Stimulated activated CD4-positive, alpha-beta T cell treated with anti-CD3 and anti-CD28 coated beads, Interleukin-2, amount 100 ng/mL, for 4 hours (primary cell): ENCODE measurements around the gene ZBP1.

Experiments used
- DNase-seq: peaks from one replicate; pipeline ENCODE4 v3.0.0-alpha.2; 2020; ENCODE audit warnings: low read depth

Gene ZBP1

GRCh38 chr20:57618091-57618763 is 2.0 kb downstream of the ZBP1 start:
- no peak for DNase-seq

GRCh38 chr20:57617079-57617795 is 3.0 kb downstream of the ZBP1 start:
- no peak for DNase-seq

DNA sequence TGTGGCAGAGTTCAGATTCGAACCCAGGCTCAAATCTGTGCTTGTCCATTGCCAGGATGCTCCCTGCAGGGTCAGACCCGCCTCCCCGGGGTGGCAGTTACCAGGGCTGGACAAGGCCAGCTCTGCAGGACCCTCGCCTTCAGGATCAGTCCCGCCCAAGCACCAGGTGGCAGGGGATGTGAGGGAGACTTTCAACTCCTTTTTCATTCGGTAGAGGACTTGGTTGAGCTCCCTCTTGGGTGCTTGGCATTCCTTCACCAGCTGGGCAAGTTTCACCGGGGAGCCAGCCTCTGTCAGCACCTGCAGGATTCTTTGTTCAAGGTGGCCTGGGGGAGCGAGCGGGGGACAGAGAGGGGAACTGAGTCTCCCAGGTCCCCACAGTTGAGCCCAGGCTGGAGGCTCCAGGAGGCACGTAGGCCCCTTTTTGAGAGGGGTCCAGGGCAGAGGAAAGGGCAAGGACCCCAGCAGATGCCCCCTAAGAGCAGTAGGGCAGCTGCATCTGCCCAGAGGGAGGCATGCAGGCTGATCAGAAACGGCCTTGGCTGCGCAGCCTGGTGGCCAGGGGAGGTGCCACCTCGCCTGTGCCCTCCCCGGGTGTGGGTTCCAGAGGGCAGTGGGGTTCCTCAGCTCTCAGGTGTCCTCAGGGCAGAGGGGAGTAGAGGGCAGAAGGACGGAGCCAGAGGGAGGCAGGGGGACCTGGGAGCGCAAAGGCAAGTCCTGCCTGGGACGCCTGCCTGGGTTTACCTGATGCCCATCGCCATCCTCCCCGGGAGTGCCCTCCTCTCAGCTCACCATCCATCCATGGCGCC is 3.9 kb downstream of the ZBP1 start:
- no peak for DNase-seq

GRCh38 chr20:57615445-57615811 is 4.8 kb downstream of the ZBP1 start:
- DNase-seq: no peak

DNA sequence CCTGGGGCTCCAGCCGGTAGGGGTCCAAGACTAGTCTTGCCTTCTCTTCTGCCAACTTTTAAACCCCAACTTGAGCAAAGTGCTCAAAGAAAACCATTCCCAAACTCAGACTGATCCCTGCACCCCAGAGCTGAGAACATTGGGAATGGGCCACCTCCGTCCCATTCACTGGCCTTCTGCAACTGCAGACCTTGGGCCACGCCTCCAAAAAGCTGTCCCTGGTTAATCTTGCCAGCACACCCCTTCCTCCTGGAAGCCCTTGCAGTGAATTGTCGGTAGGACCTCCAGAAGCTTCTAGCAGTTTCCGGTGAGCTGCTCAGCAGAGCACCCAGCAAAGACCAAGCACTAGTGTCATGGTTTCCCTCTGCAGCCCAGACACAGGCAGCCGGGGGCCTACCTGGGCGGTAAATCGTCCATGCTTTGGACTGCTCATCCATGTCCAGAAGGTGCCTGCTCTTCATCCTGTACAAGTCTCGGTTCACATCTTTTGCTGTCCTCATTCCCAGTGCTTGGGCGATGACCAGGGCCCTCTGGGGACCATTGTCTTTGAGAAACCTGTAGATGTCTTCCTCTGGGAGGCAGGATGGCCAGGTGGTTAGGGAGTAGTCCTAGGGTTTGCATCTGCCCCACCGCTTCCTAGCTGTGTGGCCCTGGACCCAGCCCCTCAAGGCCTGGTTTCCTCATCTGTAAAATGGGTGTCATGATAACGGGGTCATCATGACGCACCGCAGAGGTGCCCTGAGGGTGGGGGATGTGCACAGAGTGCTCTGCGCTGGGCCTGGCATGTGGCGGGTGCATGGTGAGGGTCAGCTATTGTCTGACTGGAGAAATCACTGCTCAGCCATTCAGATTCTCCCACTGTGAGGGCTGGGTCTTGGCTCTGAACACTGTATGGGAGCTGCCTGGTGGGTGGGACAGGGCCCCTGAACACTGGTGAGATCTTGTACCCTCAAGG is 5.5 kb downstream of the ZBP1 start:
- no peak for DNase-seq

DNA sequence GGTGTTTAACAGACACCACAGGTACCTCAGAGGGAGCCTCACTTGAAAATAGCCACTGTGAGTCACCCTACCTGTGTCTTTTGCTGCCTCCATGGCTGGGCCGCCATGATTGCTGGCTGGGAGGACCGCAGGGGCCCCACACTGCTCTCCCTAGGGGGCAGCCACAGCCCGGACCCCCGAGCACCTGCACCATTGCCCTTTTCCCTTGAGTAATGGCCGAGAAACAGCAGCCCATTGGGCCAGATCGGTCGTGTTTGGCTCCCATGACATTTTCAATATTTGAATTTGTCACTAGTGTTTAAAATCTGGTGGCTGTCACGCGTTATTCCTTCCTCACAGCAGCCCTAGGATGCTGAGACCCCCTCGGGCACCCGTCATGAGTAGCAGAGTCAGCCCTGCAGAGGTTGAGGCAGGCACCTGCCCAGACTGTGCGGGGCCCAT is 6.7 kb downstream of the ZBP1 start:
- no peak for DNase-seq

DNA sequence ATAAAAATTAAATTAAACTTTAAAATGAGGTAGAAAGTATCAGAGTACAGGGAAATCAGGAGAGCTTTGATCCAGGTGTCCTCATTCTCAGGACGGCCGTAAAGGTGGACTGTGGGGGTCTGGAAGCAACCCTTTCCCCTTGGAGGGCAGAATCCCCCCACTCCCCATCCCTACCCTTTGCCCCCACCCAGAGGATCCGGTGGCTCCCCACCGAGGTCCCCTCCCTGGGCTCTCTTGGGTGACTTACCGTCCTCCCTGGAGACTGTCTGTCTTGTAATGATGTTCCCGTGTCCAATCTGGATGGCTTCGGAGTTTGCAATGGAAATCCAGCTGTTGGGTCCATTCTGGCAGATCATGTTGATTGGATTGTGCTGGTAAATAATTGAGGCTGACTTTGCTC is 7.3 kb downstream of the ZBP1 start:
- DNase-seq: no peak

DNA sequence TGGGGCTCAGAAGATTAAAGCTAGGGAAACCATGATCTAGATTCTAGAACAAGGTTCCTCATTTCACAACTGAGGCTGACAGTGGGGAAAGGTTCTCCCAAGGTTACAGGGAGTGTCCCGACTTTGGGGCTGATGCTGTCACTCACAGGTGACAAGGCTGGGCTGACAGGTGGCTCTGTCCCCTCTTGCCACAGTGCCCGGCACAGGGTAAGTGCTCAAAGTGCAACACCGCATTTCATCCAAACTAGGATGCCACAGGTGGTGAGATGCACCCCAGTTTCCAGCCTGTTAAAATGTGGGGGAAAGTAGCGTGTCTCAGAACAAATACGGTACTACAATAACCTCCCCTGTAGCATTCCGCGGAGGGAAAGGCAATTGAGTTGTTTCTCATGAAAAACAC is 7.8 kb downstream of the ZBP1 start:
- no peak for DNase-seq

DNA sequence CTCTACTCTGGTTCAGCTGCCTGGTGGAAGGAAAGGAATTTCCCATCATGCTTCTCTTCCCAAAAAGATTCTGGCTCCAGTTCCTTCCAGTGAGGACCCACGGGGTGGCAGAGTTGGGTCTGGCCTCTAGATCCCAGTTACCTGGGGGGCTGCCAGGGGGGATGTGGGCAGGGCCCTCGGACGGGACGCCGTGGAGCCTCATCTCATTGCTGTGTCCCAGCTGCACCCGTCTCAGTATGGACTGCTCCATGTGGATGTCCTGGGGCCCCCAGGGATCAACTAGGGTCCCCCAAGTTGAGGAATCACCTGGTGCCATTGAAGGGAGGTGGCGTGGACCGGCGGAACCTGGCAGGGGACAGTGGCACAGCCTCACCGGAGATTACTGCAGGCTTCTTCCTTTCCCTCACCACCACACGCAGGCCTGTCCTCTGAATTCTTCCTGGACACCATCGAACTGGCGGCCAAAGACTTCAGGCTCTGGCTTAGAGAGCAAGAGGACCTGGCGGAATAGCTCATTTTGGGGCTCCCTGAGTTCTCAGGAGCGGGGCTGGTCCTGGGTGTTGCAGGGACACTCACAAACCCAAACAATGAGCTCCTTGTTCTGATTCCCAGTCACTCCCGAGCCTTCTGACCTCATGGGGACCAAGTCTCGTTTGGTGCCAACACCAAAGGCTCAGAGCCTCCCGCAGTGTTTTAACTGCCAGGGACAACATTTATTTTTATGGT is 8.5 kb downstream of the ZBP1 start:
- DNase-seq: no peak

DNA sequence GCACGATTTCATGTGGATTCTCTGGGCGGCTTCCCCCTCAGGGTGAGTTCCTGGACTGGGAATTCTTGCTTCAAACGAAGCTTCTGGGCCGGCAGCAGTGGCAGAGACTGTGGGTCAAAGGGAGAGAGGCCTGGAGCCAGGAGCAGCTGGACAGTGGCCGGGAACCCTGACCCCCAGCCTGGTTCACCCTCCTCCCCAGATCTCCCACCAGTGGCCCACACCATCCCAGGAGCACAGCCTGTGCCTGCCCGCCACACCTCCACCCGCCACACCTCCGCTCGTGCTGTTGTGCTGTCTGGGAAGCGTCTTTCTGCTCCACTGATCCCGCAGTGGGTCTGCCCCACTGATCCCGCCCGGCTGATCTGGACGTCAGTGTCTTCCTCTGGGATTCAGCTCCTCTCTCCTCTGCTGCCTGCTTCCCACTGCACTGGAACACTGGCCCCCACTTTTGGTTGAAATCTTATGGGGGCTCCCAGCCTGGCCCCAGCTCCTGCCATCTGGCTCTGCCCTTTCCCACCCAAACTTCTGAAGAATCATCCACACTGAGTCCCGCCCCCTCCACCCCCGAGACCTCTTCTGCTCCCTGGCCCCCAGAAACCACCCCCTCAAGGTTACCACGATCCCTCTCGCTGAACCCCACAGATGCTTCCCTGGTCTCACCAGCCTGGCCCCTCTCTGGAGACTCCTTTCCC is 9.8 kb downstream of the ZBP1 start:
- no peak for DNase-seq

DNA sequence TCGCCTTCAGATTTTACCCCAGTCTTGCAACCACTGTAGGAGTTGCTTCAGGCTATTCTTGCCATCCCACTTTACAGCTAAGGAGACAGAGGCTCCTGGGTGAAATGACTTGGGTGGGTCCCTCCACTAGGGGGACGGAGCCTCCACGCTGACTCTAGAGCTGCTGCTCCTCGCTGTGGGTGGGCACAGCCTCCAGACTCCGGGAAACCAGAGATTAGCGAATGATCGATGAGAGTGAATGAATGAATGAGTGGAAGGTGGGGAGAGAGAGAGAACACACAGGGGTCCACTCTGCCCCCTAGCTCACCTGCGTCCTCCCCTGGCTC is 10.4 kb downstream of the ZBP1 start:
- DNase-seq: no peak

DNA sequence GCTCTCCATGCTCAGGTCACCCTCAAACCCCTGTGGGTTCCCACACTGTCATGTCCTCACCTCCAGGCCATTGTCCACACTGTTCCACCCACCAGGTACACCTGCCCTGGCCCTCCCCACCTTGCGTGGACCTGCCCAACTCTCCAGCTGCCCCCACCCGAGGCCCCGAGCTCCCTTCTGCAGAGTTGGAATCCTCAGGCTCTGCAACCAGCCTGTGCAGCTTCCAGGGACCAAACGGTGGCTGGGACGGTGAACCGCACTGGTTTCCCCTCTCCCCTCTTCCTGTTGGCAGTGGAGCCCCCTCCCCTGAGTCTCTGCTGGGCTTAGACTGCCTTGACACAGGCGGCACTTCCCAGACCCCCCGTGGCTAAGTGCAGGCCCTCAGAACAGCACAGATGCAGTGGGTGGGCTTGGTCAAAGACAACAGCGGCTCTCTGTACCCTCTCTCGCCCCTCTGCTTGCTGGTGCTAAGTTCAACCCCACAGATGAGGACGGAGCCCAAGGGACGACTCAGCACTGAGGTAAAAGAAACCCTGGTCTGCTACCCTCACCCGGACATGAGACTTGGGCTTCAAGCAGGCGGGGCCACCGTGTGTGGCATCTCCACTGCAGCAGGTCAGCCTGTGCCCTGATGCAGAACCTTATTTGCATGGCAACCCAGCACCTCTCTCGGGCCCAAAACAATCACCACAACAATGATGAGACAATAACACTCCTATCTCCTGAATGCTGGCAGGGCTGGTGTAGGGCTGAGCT is 11.0 kb downstream of the ZBP1 start:
- DNase-seq: no peak

DNA sequence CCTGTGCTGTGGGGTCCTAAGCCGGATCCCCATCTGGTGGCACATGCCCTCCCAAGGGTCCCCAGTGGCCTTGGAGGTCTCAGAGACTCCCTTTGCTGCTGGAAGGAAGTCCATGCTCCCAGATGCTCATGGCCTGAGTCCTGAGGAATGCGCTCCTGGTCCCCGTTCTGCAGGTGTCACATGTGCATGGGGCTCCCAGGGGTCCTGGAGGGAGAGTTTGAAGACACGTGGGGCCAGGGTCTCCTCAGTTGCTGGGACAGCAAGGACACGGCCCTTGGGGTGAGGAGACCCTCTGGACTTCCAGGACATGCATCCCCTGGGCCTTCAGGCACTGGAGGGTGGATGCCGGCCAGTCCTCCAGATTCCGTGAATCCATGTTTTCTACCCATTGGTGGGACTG is 11.7 kb downstream of the ZBP1 start:
- no peak for DNase-seq

DNA sequence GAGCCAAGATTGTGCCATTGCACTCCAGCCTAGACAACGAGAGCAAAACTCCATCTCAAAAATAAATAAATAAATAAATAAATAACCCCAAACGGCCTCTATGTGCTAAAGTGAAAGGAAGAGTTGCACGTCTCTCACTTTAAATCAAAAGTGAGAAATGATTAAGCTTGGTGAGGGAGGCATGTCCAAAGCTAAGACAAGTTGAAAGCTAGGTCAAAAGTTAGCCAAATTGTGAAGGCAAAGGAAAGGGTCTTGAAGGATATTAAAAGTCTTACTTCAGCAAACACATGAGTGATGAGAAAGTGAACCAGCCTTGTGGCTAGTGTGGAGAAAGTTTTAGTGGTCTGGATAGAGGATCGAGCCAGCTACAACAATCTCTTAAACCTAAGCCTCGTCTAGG is 14.3 kb downstream of the ZBP1 start:
- DNase-seq: no peak

GRCh38 chr20:57605045-57605444 is 15.2 kb downstream of the ZBP1 start:
- DNase-seq: no peak

DNA sequence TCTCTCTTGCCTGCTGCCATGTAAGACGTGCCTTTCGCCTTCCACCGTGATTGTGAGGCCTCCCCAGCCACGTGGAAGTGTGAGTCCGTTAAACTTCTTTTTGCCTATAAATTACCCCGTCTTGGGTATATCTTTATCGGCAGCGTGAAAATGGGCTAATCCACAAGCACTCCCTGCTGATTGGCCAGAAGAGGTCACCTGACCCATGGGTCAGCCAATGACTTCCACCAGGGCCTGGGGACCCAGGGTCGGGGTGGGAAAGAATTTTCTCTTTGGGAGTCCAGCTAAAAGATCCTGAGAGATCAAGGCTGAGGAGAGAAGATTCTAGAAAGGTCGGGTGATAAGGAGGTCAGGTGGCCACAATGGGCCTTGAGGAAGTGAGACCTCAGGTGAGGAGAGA is 17.1 kb downstream of the ZBP1 start:
- no peak for DNase-seq

- no peak for DNase-seq
Measured at GRCh38 chr20:57601737-57602136, 18.5 kb downstream of the ZBP1 start.

DNA sequence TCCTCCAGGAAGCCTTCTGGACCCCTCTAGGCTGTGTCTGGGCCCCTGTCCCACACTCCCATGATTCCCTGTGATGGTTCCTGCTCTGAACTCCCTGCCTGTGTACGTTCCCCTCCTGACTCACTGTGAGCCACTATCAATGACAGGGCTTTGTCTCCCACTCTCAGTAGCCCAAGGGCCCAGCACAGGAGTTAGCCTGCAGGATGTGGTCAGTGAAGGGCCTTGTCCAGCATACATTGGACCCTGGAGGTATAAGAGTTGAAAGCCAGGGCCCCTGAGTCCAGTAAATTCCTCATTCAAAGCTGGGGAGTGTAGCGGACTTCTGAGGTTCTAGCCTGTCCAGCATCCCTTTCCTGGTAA is 19.0 kb downstream of the ZBP1 start:
- DNase-seq: no peak

- DNase-seq: no peak
Measured at GRCh38 chr20:57600320-57601210, 19.7 kb downstream of the ZBP1 start.
